HEK293T (cell line): ENCODE measurements around the gene PRIM2.

Experiments used
- ELF4 ChIP-seq: fragments of 450-650 bp; IDR thresholded peaks from 2 replicates; pipeline ENCODE4 v1.6.1; 2017; ENCODE audit warnings: antibody characterized with exemption
- HDGF ChIP-seq: fragments of 450-650 bp; IDR thresholded peaks from 2 replicates; pipeline ENCODE4 v1.6.1; 2017; ENCODE audit warnings: antibody characterized with exemption, borderline replicate concordance
- SP1 ChIP-seq: fragments of 450-650 bp; IDR thresholded peaks from 2 replicates; pipeline ENCODE4 v1.6.1; 2017
- ZNF384 ChIP-seq: fragments of 450-650 bp; IDR thresholded peaks from 2 replicates; pipeline ENCODE4 v1.6.1; 2016

- TF ChIP-seq ELF4, result no peak
- TF ChIP-seq HDGF, result no peak
- no peak for TF ChIP-seq ZNF384
- TF ChIP-seq SP1, result no peak
Measured at GRCh38 chr6:57279013-57279412, 38.4 kb upstream of the PRIM2 start.
